ENCODE results near the gene SLC26A6. TPM values are rescaled to one million over a fixed set of nuclear protein-coding genes. Genes with fewer than 3 reads are reported as not detected.

Gene SLC26A6
- 1 to 10 TPM; 7.7 to 9.4 (median 9.0) TPM for total RNA-seq

- TF ChIP-seq CTCF (IDR thresholded peaks at IDR 0.05): peak in 5 of 6 experiments; percentile 27 to 51 (median 36)
- peak in 3 of 4 donors; percentile 16 to 58 (median 25) for TF ChIP-seq POLR2A (IDR thresholded peaks at IDR 0.05)
- WGBS, 2 donors: 0 to 1% methylated on average over 1 to 14 of the region's 68 CpGs
Observed at GRCh38 chr3:48635222-48636021, at the start of gene SLC26A6. Gene SLC26A6, minus strand, starts transcription at chr3:48635461. Its CDS starts 68 bp downstream, at chr3:48635393.

GRCh38 chr3:48684480-48685143, 49.4 kb upstream of the SLC26A6 start:
- no peaks in the 10 kb centered on the region for H3K27me3 ChIP-seq
- peaks cover 28 to 36% (median 29%) of the 10 kb centered on the region in 3 donors for H3K4me1 ChIP-seq
- WGBS, 2 donors: 17 to 67% methylated on average over 1 of the region's 7 CpGs
- no peak for DNase-seq
- H3K4me3 ChIP-seq: peak overlapping the region; percentile 69 to 93 (median 82)
- H3K36me3 ChIP-seq: peaks cover 11 to 59% (median 41%) of the 10 kb centered on the region in 3 donors
- H3K27ac ChIP-seq: peak overlapping the region in 2 of 4 donors; percentile 88 to 92
- TF ChIP-seq CTCF (IDR thresholded peaks at IDR 0.05): no peak
- no peak for TF ChIP-seq POLR2A (IDR thresholded peaks at IDR 0.05)
- H3K9me3 ChIP-seq: no peaks in the 10 kb centered on the region
- intact Hi-C loops (cut with DNase I): no loop called here

More at GRCh38 chr3:48635222-48636021, at the start of gene SLC26A6:
- Histone ChIP-seq H3K4me3 (peak within 1 kb of the TSS; percentile 66 to 96 (median 90)), H3K9me3 (no peaks in the 10 kb centered on the region), H3K27ac (peak within 1 kb of the TSS; percentile 56 to 88 (median 86)), H3K36me3 (peaks cover 0 to 33% (median 0%) of the 10 kb centered on the region in 3 donors), H3K4me1 (peaks cover 15 to 35% (median 19%) of the 10 kb centered on the region in 3 donors), H3K27me3 (no peaks in the 10 kb centered on the region)
- peak; percentile 78 for DNase-seq
- intact Hi-C loops (cut with DNase I): no loop called here

GRCh38 chr3:48684054-48684349, 48.7 kb upstream of the SLC26A6 start:
- Histone ChIP-seq H3K27ac (peak overlapping the region in 2 of 4 donors; percentile 11 to 88), H3K36me3 (peaks cover 10 to 59% (median 36%) of the 10 kb centered on the region in 3 donors), H3K27me3 (no peaks in the 10 kb centered on the region), H3K4me1 (peaks cover 28 to 36% (median 29%) of the 10 kb centered on the region in 3 donors), H3K4me3 (peak overlapping the region in 2 of 4 donors; percentile 87 to 93), H3K9me3 (no peaks in the 10 kb centered on the region)
- intact Hi-C loops (cut with DNase I): no loop called here
- DNase-seq: no peak
- TF ChIP-seq POLR2A (IDR thresholded peaks at IDR 0.05): no peak
- no peak for TF ChIP-seq CTCF (IDR thresholded peaks at IDR 0.05)
- WGBS, 2 donors: 67 to 78% methylated on average over 8 of the region's 8 CpGs

GRCh38 chr3:48682786-48683185, 47.5 kb upstream of the SLC26A6 start:
- WGBS, 2 donors: 86 to 98% methylated on average over 1 to 8 of the region's 9 CpGs

More at GRCh38 chr3:48682786-48683185, 47.5 kb upstream of the SLC26A6 start:
- H3K27me3 ChIP-seq: no peaks in the 10 kb centered on the region
- TF ChIP-seq POLR2A (IDR thresholded peaks at IDR 0.05): no peak
- no peak for TF ChIP-seq CTCF (IDR thresholded peaks at IDR 0.05)
- H3K36me3 ChIP-seq: peaks cover 5 to 59% (median 33%) of the 10 kb centered on the region in 3 donors
- H3K9me3 ChIP-seq: no peaks in the 10 kb centered on the region
- peaks cover 28 to 36% (median 29%) of the 10 kb centered on the region in 3 donors for H3K4me1 ChIP-seq
- no peak overlapping the region for H3K4me3 ChIP-seq
- no peak overlapping the region for H3K27ac ChIP-seq
- DNase-seq: no peak
- intact Hi-C loops (cut with DNase I): no loop called here

All from esophagus squamous epithelium (tissue), 5 donors.